Neuron (in vitro differentiated cells): ENCODE results near the gene ZNF747.

Experiments
- H2AFZ ChIP-seq: one replicate; pipeline ENCODE4 v1.6.1; 2013; ENCODE audit warnings: low read depth, mild to moderate bottlenecking, inconsistent platforms, low read length, moderate library complexity
- H3K27me3 ChIP-seq: one replicate; pipeline ENCODE4 v1.6.1; 2013; ENCODE audit warnings: low read length; ENCODE audit not compliant: insufficient read depth
- H3K36me3 ChIP-seq: one replicate; pipeline ENCODE4 v1.6.1; 2013; ENCODE audit warnings: low read length; ENCODE audit not compliant: insufficient read depth
- H3K4me1 ChIP-seq: one replicate; pipeline ENCODE4 v1.6.1; 2013; ENCODE audit warnings: low read length; ENCODE audit not compliant: insufficient read depth
- H3K4me3 ChIP-seq: 2 replicates; pipeline ENCODE4 v1.5.1; 2013; ENCODE audit warnings: mild to moderate bottlenecking, low read length, moderate library complexity
- H3K9me3 ChIP-seq: one replicate; pipeline ENCODE4 v1.6.1; 2013; ENCODE audit warnings: low read length

Gene ZNF747

GRCh38 chr16:30565984-30566383, 31.3 kb upstream of the ZNF747 start:
- Histone ChIP-seq H3K4me3 (no peak overlapping the region), H3K27me3 (no peaks in the 10 kb centered on the region), H3K36me3 (no peaks in the 10 kb centered on the region), H3K9me3 (no peaks in the 10 kb centered on the region), H2AFZ (no peak overlapping the region), H3K4me1 (peaks cover 10% of the 10 kb centered on the region)

GRCh38 chr16:30565526-30565925, 30.9 kb upstream of the ZNF747 start:
- H3K36me3 ChIP-seq, result no peaks in the 10 kb centered on the region
- no peaks in the 10 kb centered on the region for H3K9me3 ChIP-seq
- no peak overlapping the region for H2AFZ ChIP-seq
- H3K4me1 ChIP-seq, result peaks cover 6% of the 10 kb centered on the region
- H3K27me3 ChIP-seq, result no peaks in the 10 kb centered on the region
- H3K4me3 ChIP-seq, result no peak overlapping the region

- no peaks in the 10 kb centered on the region for H3K27me3 ChIP-seq
- H3K9me3 ChIP-seq, result no peaks in the 10 kb centered on the region
- no peak overlapping the region for H2AFZ ChIP-seq
- H3K36me3 ChIP-seq, result no peaks in the 10 kb centered on the region
- peaks cover 10% of the 10 kb centered on the region for H3K4me1 ChIP-seq
- H3K4me3 ChIP-seq, result no peak overlapping the region
Measured at GRCh38 chr16:30562021-30562420, 27.4 kb upstream of the ZNF747 start.

- no peak overlapping the region for H3K4me3 ChIP-seq
- peaks cover 12% of the 10 kb centered on the region for H3K4me1 ChIP-seq
- no peak overlapping the region for H2AFZ ChIP-seq
- peaks cover 2% of the 10 kb centered on the region for H3K36me3 ChIP-seq
- H3K9me3 ChIP-seq, result no peaks in the 10 kb centered on the region
- no peaks in the 10 kb centered on the region for H3K27me3 ChIP-seq
Measured at GRCh38 chr16:30561089-30561816, 26.6 kb upstream of the ZNF747 start.

GRCh38 chr16:30559690-30560089, 25.0 kb upstream of the ZNF747 start:
- H3K27me3 ChIP-seq, result no peaks in the 10 kb centered on the region
- H2AFZ ChIP-seq, result no peak overlapping the region
- H3K9me3 ChIP-seq, result no peaks in the 10 kb centered on the region
- H3K36me3 ChIP-seq, result peaks cover 16% of the 10 kb centered on the region
- no peak overlapping the region for H3K4me3 ChIP-seq
- H3K4me1 ChIP-seq, result peaks cover 12% of the 10 kb centered on the region

- Histone ChIP-seq H3K9me3 (no peaks in the 10 kb centered on the region), H3K4me3 (peak overlapping the region; percentile 37), H3K36me3 (peaks cover 22% of the 10 kb centered on the region), H2AFZ (peak overlapping the region; percentile 87), H3K4me1 (peaks cover 12% of the 10 kb centered on the region), H3K27me3 (no peaks in the 10 kb centered on the region)
Measured at GRCh38 chr16:30558789-30559377, 24.2 kb upstream of the ZNF747 start.

- Histone ChIP-seq H3K4me1 (peaks cover 12% of the 10 kb centered on the region), H3K36me3 (peaks cover 28% of the 10 kb centered on the region), H2AFZ (peak within 1 kb of the TSS; percentile 87), H3K27me3 (no peaks in the 10 kb centered on the region), H3K9me3 (peaks cover under 1% of the 10 kb centered on the region), H3K4me3 (peak within 1 kb of the TSS; percentile 91)
Measured at GRCh38 chr16:30557957-30558788, 23.5 kb upstream of the ZNF747 start, which contains the start of gene ZNF764. Gene ZNF764, minus strand, starts transcription at chr16:30558374. Its CDS starts 192 bp downstream, at chr16:30558182.

GRCh38 chr16:30557707-30557956, 23.0 kb upstream of the ZNF747 start:
- H3K4me1 ChIP-seq, result peaks cover 12% of the 10 kb centered on the region
- peaks cover 28% of the 10 kb centered on the region for H3K36me3 ChIP-seq
- peak overlapping the region; percentile 87 for H2AFZ ChIP-seq
- no peaks in the 10 kb centered on the region for H3K27me3 ChIP-seq
- H3K4me3 ChIP-seq, result peak overlapping the region; percentile 91
- H3K9me3 ChIP-seq, result peaks cover 3% of the 10 kb centered on the region

GRCh38 chr16:30556125-30556473, 21.4 kb upstream of the ZNF747 start:
- peaks cover 28% of the 10 kb centered on the region for H3K36me3 ChIP-seq
- H3K4me1 ChIP-seq, result peaks cover 12% of the 10 kb centered on the region
- H2AFZ ChIP-seq, result no peak overlapping the region
- H3K9me3 ChIP-seq, result peaks cover 3% of the 10 kb centered on the region
- H3K4me3 ChIP-seq, result no peak overlapping the region
- H3K27me3 ChIP-seq, result no peaks in the 10 kb centered on the region

GRCh38 chr16:30555315-30556124, 20.9 kb upstream of the ZNF747 start:
- no peak overlapping the region for H3K4me3 ChIP-seq
- peaks cover 12% of the 10 kb centered on the region for H3K4me1 ChIP-seq
- peaks cover 3% of the 10 kb centered on the region for H3K9me3 ChIP-seq

GRCh38 chr16:30554557-30555314, 20.1 kb upstream of the ZNF747 start:
- Histone ChIP-seq H3K27me3 (no peaks in the 10 kb centered on the region), H2AFZ (no peak overlapping the region), H3K36me3 (peaks cover 28% of the 10 kb centered on the region), H3K9me3 (peaks cover 3% of the 10 kb centered on the region), H3K4me1 (peaks cover 12% of the 10 kb centered on the region), H3K4me3 (no peak overlapping the region)

More at GRCh38 chr16:30555315-30556124, 20.9 kb upstream of the ZNF747 start:
- Histone ChIP-seq H2AFZ (no peak overlapping the region), H3K36me3 (peaks cover 28% of the 10 kb centered on the region), H3K27me3 (no peaks in the 10 kb centered on the region)

- no peak overlapping the region for H2AFZ ChIP-seq
- peaks cover 28% of the 10 kb centered on the region for H3K36me3 ChIP-seq
- H3K9me3 ChIP-seq, result peaks cover 3% of the 10 kb centered on the region
- H3K4me3 ChIP-seq, result no peak overlapping the region
- no peaks in the 10 kb centered on the region for H3K27me3 ChIP-seq
- peaks cover 7% of the 10 kb centered on the region for H3K4me1 ChIP-seq
Measured at GRCh38 chr16:30553393-30553899, 18.8 kb upstream of the ZNF747 start.
